Left ventricle myocardium superior (tissue), 1 donor: Measurements from ENCODE around the gene EMID1. TPM values are rescaled to one million over a fixed set of nuclear protein-coding genes. Genes with fewer than 3 reads are reported as not detected.
"Not testable (repeated sequence)": the region's sequence is repeated elsewhere in the genome, so short reads cannot be mapped to it uniquely, and the experiment has no call there.

Source experiments
- ATAC-seq: fragments of 200-7000 bp; cut with Tn5 transposase; one replicate; pipeline ENCODE4 v1.9.1; 2020; ENCODE audit warnings: mild to moderate bottlenecking, moderate library complexity
- DNase-seq: peaks from one replicate; pipeline ENCODE4 v3.0.0-alpha.2; 2020
- intact Hi-C: fragments of 100-400 bp; cut with micrococcal nuclease; formaldehyde crosslinking; loops from one replicate; pipeline ENCODE4 v1.11.0; 2022
- total RNA-seq: library from RNA; stranded (reverse); fragmentation: NEBNext Ultra II Directional; extraction: Animal tissue kit (Norgen Biotek cat#: 25700); gene quantifications from one replicate; pipeline ENCODE4 v1.2.1, GENCODE V29; 2021
- donor health status: DM: no; HTN: yes; CAD: no; lungs with severe emphysema.

The EMID1 gene
- total RNA-seq, 1 donor from 2014 or later = 0.40 TPM

- intact Hi-C loops = no loop called here
- DNase-seq (peak; percentile 43), ATAC-seq (no peak)
Observed at GRCh38 chr22:29224121-29224858, 18.6 kb downstream of the EMID1 start.

DNA sequence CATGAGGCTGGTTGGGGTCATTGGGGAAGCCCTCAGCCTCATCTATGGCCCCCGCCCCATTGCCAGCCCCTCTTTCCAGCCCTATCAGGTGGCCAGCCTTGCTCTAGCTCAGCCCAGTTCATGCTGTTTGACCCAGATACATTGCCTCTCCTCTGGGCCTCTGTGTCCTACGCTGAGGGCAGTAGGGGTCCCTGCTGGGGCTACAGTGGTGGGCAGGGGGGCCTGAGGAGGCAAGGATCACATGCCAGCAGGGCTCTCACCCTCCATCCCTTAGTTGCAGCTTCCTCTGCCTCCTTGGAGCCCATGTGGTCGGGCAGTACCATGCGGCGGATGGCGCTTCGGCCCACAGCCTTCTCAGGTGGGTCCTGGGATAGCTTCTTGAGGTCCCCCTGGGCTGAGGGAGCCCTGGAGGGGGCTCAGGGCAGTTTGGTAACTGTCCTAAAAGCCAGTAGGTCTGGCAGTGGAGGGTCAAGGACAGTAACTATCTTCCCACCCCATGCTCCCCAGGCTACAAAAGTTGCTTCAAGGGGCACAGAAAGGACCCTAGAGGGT is 19.2 kb downstream of the EMID1 start:
- DNase-seq = peak; percentile 24
- no peak for ATAC-seq
- intact Hi-C loops = no loop called here

DNA sequence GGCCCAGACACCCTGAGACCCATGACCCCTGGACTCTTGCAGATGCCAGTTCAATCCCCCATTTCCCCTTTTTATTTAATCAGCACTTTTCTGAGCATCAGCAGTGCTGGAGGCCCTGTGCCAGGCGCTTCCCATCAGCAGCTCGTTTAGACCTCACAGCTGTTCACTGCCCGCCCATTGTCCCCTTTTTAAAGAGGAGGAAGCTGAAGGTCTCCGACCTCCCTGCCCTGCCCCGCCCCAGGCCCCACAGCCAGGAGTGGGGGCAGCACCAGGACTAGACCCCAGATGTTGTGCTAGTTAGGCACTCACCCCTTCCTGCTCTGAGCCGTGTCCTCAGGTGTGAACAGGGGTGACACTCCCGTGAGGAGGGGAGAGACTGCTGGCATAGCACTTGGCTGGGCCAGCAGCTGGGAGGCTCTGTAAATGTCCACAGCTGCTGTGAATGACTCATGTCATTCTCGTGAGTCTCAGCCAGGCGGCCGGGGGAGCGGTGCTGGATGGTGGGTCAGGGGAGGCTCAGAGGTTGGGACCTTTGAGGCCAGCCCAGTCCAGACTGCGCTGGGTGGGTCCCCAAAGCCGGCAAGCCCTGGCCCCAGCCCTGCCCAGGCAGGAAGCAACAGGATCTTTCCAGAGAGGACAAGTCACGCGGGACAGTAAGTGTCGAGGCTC is 19.9 kb downstream of the EMID1 start:
- ATAC-seq (peak; percentile 90), DNase-seq (peak; percentile 79)
- intact Hi-C loops = no loop called here

DNA sequence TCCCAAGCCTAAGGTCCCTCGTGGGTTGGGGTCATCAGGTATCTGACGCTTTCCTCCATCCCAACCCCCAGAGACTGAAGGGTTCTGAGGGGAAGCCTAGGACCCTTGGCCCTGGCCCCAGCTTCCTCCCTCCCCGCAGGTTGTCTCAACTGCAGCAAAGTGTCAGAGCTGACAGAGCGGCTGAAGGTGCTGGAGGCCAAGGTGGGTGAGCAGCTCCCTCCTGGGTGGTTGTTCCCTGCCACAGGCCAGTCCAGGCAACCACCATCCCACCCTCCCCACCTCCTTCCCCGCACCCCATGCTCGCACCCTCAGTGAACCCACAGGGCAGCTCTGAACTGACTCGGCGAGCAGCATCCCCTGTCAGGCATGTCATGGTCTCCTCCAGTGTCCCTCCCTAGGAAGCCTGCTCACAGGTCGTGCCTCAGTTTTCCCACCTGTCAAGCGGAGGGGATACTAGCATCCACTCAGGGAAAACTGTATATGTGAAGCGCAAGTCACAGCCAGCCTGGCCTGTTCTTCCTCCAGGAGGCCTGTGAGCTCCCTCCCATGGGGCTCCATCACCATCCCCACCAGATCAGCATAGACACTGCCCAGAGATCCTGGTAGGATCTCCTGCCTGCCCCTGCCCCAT is 20.8 kb downstream of the EMID1 start:
- DNase-seq = peak; percentile 25
- ATAC-seq = no peak
- intact Hi-C loops = no loop called here

DNA sequence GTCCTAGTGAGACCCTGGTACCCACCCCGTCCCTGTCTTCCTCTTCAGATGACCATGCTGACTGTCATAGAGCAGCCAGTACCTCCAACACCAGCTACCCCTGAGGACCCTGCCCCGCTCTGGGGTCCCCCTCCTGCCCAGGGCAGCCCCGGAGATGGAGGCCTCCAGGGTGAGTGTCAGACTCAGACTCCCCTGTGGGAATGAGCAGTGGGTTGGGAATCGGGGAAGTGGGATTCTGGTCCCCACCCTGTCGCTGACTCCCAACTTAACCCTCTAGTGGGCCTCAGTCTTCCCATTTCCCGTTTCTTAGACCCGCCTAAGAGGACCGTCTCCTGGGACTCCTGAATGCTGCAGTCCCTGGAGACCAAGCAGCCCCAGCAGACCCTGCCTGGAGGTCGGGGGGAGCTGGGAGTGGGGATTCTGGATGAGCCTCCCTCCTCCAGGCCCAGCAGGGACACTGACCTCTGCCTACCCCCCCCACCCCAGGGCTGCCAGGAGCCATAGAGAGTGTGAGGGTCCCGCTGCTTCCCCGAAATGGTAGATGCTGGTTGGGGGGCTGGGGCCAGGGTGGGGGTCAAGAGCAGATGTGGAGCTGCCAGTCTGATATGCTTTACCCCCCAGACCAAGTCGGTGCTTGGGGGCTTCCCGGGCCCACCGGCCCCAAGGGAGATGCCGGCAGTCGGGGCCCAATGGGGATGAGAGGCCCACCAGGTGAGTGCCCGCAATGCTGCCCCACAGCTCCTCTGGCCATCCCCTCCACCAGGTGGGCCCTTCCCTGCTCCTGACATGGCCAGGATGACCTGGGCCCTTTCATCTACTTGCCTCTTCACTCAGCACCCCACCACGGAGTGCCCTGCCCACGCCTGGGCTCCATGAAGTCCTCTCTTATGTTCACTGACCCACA is 25.5 kb downstream of the EMID1 start:
- DNase-seq (no peak), ATAC-seq (no peak)
- intact Hi-C loops = no loop called here

DNA sequence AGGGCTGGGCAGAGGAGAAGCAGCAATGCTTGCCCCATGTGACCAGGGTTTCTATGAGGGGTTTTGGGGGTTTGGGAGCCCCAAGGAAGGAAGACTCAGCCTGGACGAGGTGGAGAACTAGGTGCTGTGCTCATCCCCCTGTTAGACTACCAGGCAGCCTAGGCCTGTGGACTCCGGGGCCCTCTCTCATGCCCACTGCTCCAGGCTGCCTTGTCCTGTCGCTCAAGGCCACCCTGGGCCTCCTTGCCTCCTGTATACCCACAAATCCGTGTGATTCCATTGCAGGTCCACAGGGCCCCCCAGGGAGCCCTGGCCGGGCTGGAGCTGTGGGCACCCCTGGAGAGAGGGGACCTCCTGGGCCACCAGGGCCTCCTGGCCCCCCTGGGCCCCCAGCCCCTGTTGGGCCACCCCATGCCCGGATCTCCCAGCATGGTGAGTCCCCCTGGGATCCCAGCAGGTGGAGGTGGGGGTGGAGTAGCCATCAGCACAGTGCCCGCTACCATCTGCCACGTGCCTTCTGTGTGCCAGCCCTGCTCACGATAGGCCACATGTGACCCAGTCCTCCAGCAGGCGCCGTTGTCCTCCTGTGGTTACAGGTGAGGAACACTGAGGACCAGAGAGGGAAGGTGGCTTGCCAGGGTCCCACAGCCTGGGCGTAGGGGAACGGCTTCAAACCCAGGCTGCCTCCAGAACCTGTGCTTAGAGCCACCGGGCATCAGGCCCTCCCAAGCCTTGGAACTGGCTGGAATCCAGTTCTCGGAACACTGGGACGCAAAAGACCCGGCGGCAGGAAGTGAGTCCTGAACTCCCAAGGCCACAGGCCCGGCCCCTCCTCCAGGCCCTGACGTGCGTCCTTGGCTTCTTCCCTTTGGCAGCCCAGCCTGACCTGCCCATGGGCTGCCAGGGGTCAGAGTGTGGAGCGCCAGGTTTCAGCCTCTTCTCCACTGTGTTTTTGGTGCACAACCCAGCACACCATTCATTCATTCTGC is 26.6 kb downstream of the EMID1 start:
- intact Hi-C loops = no loop called here
- DNase-seq (no peak), ATAC-seq (peak; percentile 56)

- ATAC-seq (no peak), DNase-seq (no peak)
- intact Hi-C loops = no loop called here
Observed at GRCh38 chr22:29233277-29233877, 27.7 kb downstream of the EMID1 start.

DNA sequence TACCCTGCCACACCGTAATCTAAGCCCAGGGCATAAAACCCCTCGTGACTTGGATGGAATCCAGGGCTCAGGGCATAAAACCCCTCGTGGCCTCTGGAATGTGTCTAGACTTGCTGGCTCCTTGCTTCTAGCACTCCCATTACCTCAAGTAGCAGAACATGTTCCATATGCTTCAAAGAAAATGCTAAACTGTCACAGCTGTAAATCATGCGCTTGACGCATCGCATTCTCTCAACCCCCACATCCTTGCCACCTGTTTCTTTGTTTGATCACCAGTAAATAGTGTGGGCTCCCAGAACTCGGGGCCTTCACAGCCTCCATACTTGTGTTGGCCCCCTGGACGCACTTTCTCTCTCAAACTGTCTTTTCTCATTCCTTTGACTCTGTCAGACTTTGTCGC is 34.8 kb downstream of the EMID1 start:
- DNase-seq, intact Hi-C loops, ATAC-seq: not testable (repeated sequence)

DNA sequence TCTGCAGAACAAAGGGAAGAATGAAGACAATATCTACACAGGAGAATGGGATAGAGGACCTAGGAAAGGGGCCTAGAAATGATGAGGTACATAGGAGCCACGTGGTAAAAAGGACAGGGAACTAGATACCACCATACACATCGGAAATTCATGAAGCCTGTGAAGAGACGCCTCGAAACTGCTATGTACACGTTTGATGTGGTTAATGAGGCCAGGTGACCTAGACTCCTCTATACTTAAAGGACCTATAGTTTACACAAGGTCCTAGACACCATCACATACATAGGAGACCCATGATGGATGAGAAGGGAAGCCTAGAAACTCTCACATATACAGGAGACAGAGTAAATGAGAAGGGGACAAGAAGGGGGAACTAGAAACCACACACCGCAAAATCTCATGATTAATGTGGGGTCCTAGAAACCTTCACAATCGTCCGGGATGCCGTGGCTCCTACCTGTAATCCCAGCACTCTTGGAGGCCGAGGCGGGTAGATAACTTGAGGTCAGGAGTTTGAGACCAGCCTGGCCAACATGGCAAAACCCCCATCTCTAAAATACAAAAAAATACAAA is 38.3 kb downstream of the EMID1 start:
- intact Hi-C loops = no loop called here
- DNase-seq (no peak), ATAC-seq (no peak)

- no peak for DNase-seq
- intact Hi-C loops = no loop called here
- ATAC-seq = no peak
Observed at GRCh38 chr22:29244785-29245625, 39.3 kb downstream of the EMID1 start.

- DNase-seq = peak; percentile 81
- intact Hi-C loops = no loop called here
- peak; percentile 92 for ATAC-seq
Observed at GRCh38 chr22:29245626-29246385, 40.1 kb downstream of the EMID1 start.

DNA sequence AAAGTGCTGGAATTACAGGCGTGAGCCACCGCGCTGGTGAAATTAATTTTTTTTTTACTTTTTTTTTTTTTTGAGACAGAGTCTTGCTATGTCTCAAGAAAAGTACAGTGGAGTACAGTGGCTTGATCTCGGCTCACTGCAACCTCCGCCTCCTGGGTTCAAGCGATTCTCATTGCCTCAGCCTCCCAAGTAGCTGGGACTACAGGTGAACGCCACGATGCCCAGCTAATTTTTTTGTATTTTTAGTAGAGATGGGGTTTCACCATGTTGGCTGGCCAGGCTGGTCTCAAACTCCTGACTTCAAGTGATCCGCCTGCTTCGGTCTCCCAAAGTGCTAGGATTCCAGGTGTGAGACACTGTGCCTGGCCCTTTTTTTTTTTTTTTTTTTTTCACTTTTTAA is 42.2 kb downstream of the EMID1 start:
- ATAC-seq, DNase-seq, intact Hi-C loops: not testable (repeated sequence)

GRCh38 chr22:29251265-29251664 is 45.6 kb downstream of the EMID1 start:
- DNase-seq = no peak
- no peak for ATAC-seq
- intact Hi-C loops = no loop called here

GRCh38 chr22:29251981-29252911 is 46.5 kb downstream of the EMID1 start:
- intact Hi-C loops = no loop called here
- ATAC-seq = no peak
- no peak for DNase-seq
